MCF 10A (cell line): ENCODE data around the gene THEMIS2. TPM values are rescaled to one million over a fixed set of nuclear protein-coding genes. Genes with fewer than 3 reads are reported as not detected.

ENCODE experiments used
- BruUV-seq: library from RNA; stranded (reverse); fragments of 400-500 nt; replicated peaks from 2 replicates; lab custom pipeline; 2021; lab: Mats Ljungman, UMichigan
- CTCF ChIA-PET: fragments of 300-600 bp; sonication (Branson Sonifier 250); formaldehyde crosslinking; extraction: SDS; loops from one replicate; lab custom pipeline; 2021; ENCODE audit warnings: antibody characterized with exemption, inconsistent platforms; lab: Yijun Ruan, JAX
- POLR2A ChIA-PET: fragments of 300-600, 350-650 bp; sonication (Branson Sonifier 250); formaldehyde crosslinking; extraction: SDS; loops from one replicate; lab custom pipeline; 2020; ENCODE audit warnings: antibody characterized with exemption, inconsistent platforms; lab: Yijun Ruan, JAX
- DNase-seq: peaks from one replicate; pipeline ENCODE4 v3.0.0-alpha.2; 2018; ENCODE audit not compliant: unreplicated experiment
- H3K27ac Mint-ChIP-seq: one replicate; pipeline ENCODE4 v1.8.0; 2022; ENCODE audit warnings: mild to moderate bottlenecking, low read depth, mixed read lengths; ENCODE audit not compliant: unreplicated experiment
- H3K27me3 Mint-ChIP-seq: one replicate; pipeline ENCODE4 v1.8.0; 2022; ENCODE audit warnings: mixed read lengths; ENCODE audit not compliant: insufficient read depth, unreplicated experiment
- H3K36me3 Mint-ChIP-seq: one replicate; pipeline ENCODE4 v1.8.0; 2022; ENCODE audit warnings: mild to moderate bottlenecking, moderate library complexity, mixed read lengths; ENCODE audit not compliant: insufficient read depth, unreplicated experiment
- H3K4me1 Mint-ChIP-seq: one replicate; pipeline ENCODE4 v1.8.0; 2022; ENCODE audit warnings: mixed read lengths; ENCODE audit not compliant: insufficient read depth, unreplicated experiment
- H3K4me3 Mint-ChIP-seq: one replicate; pipeline ENCODE4 v1.8.0; 2022; ENCODE audit warnings: mild to moderate bottlenecking, moderate library complexity, mixed read lengths; ENCODE audit not compliant: unreplicated experiment
- H3K9me3 Mint-ChIP-seq: one replicate; pipeline ENCODE4 v1.8.0; 2022; ENCODE audit warnings: mixed read lengths; ENCODE audit not compliant: unreplicated experiment
- CTCF ChIP-seq: fragments of 200-600 bp; IDR thresholded peaks from one replicate; pipeline ENCODE4 v1.8.0; 2022; ENCODE audit warnings: antibody characterized with exemption, mild to moderate bottlenecking; ENCODE audit not compliant: unreplicated experiment
- intact Hi-C: fragments of 100-400 bp; cut with micrococcal nuclease; formaldehyde crosslinking; loops from 2 replicates; pipeline ENCODE4 v1.14.1; 2022
- total RNA-seq: library from RNA; stranded (reverse); gene quantifications from 2 replicates; pipeline ENCODE4 v1.2.3, GENCODE V29; 2022

Gene THEMIS2
- total RNA-seq, 1 experiment from 2014 or later: 1.7 TPM

GRCh38 chr1:27891196-27891889, 19.0 kb downstream of the THEMIS2 start:
- intact Hi-C loops: no loop called here
- TF ChIP-seq CTCF: no peak
- peaks cover 61% of the 10 kb centered on the region for H3K36me3 Mint-ChIP-seq
- CTCF ChIA-PET: interaction anchor here (0.6 to 1.2 kb wide), 6 partner anchors 18 to 322 kb away, joined by 3 to 7 read pairs (median 3); no protein-coding TSS in a partner anchor
- no peak overlapping the region for H3K27ac Mint-ChIP-seq
- DNase-seq: no peak
- no peak overlapping the region for H3K4me3 Mint-ChIP-seq
- H3K4me1 Mint-ChIP-seq: no peaks in the 10 kb centered on the region
- no peaks in the 10 kb centered on the region for H3K27me3 Mint-ChIP-seq
- TSS peak; percentile 34 for BruUV-seq
- no peaks in the 10 kb centered on the region for H3K9me3 Mint-ChIP-seq
- POLR2A ChIA-PET: interaction anchor here (1.1 to 1.4 kb wide), 3 partner anchors 16 to 83 kb away, joined by 3 to 6 read pairs (median 5); no protein-coding TSS in a partner anchor

DNA sequence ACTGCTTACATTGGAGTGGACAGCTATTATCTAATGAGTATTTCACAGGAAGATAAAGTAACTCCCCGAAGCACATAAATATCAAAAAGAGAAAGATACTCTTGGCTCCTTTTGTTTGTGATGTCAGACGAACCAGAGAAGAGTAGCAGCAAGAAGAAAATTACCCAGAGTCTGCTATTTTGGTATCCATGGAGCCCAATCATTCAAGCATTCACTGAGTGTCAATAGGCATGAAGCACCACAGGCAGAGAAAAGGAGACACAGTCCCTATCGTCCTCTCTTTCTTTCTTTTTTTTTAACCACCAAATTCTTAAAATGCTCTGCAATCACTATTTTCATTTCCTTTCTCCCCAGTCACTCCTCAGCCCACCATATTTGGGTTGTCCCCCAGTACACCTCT, 22.2 kb downstream of the THEMIS2 start:
- H3K4me1 Mint-ChIP-seq: no peaks in the 10 kb centered on the region
- peaks cover 79% of the 10 kb centered on the region for H3K36me3 Mint-ChIP-seq
- POLR2A ChIA-PET: interaction anchor here (1.3 kb wide), 1 partner anchor 18 kb away, joined by 3 read pairs; no protein-coding TSS in a partner anchor
- H3K9me3 Mint-ChIP-seq: no peaks in the 10 kb centered on the region
- no peak for TF ChIP-seq CTCF
- no peak for DNase-seq
- H3K4me3 Mint-ChIP-seq: no peak overlapping the region
- CTCF ChIA-PET: interaction anchor here (1.0 kb wide), 1 partner anchor 86 kb away, joined by 3 read pairs; no protein-coding TSS in a partner anchor
- H3K27me3 Mint-ChIP-seq: no peaks in the 10 kb centered on the region
- peak overlapping the region; percentile 70 for H3K27ac Mint-ChIP-seq
- intact Hi-C loops: no loop called here
- BruUV-seq: no TSS peak

DNA sequence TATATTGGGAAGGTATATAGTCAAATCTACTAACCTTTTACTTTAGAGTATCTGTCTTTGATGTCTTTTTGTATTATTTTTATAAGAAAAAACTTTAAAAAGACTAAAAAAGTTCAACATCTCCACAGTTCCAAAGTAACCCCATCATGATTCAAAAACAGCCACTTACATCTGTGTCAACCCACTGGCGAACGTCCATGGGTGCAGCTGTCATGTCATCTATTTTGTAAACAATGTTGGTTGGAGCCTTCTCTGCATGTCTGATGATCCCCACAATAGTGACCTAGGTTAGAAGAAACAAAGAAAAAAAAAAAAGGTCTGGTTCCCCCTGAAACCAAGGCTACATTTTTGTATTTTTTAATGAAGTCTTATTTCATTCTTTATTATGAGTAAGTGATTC, 34.4 kb downstream of the THEMIS2 start:
- no peak overlapping the region for H3K27ac Mint-ChIP-seq

More for the DNA sequence above, 34.4 kb downstream of the THEMIS2 start:
- peaks cover 76% of the 10 kb centered on the region for H3K36me3 Mint-ChIP-seq
- intact Hi-C loops: no loop called here
- no TSS peak for BruUV-seq
- H3K9me3 Mint-ChIP-seq: no peaks in the 10 kb centered on the region
- ChIA-PET CTCF (no interaction called here), POLR2A (no interaction called here)
- no peak for DNase-seq
- no peak overlapping the region for H3K4me3 Mint-ChIP-seq
- no peaks in the 10 kb centered on the region for H3K4me1 Mint-ChIP-seq
- H3K27me3 Mint-ChIP-seq: no peaks in the 10 kb centered on the region
- TF ChIP-seq CTCF: no peak
